Measurements from ENCODE around the gene CFLAR.
A peak's percentile ranks its signal among the peaks of the same experiment; 100 is the strongest.
"Not testable (repeated sequence)": the region's sequence is repeated elsewhere in the genome, so short reads cannot be mapped to it uniquely, and the experiment has no call there.

Gene CFLAR

DNA sequence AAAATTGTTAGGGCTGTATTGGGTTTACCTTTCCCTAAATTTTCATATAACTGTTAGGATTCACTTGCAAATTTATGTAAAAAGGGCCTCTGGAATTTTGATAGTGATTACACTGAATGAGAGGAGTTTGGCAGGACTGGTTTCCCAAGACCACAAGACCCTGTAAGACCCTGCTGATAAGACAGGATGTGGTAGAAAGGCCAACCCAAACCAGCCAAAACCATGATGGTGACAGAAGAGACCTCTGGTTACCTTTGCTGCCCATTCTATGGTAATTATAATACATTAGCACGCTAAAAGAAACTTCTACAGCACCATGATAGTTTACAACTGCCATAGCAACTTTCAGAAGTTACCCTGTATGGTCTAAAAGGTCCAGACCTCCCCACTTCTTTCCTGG is 58.7 kb downstream of the CFLAR start:
- Mint-ChIP-seq H3K27me3 (no peaks in the 10 kb centered on the region), H3K27ac (no peak overlapping the region), H3K9me3 (peaks cover 2% of the 10 kb centered on the region), H3K4me1 (peaks cover 15% of the 10 kb centered on the region), H3K4me3 (no peak overlapping the region), H3K36me3 (no peaks in the 10 kb centered on the region)
- no peak for ATAC-seq

DNA sequence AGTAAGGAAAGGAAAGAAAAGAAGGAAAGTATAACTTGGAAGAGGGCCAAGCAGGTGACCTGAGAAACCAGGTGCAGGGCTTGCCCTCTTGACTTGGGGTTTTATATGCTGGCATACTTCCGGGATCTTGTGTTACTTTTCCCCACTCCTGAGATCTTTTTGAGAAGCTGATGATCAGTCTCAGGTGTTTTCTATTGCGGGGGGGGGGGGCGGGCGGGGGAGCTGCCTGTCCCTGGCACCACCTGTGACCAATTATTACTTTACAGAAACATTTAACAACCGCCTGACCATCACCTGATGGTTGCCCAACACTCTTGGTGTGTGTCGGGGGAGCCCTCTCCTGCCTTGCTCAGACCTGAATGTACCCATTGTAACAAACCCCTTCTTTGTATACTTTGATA is 60.1 kb downstream of the CFLAR start:
- no peak for ATAC-seq
- Mint-ChIP-seq H3K27me3 (no peaks in the 10 kb centered on the region), H3K36me3 (no peaks in the 10 kb centered on the region), H3K4me1 (peaks cover 14% of the 10 kb centered on the region), H3K27ac (no peak overlapping the region), H3K9me3 (peaks cover 2% of the 10 kb centered on the region), H3K4me3 (no peak overlapping the region)

DNA sequence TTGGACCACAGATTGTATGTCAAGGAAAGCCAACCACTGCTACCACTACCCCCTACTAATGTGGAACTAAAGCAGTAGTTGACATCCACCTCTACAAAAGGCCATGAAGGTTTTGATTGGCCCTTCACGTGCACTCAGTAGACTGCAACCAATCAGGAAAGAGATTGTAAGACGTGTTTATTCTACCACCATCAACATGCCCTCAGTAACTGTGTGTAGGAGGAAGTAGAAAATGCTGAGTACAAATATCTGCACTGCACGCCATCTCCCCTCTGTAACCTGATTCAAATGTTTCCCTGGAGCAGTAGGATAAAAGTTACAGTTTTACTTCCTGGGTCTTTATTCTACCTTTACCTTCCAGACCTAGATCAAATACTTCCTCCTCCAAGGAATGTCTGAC is 64.0 kb downstream of the CFLAR start:
- H3K4me3 Mint-ChIP-seq: no peak overlapping the region
- H3K27me3 Mint-ChIP-seq: no peaks in the 10 kb centered on the region
- no peak overlapping the region for H3K27ac Mint-ChIP-seq
- H3K36me3 Mint-ChIP-seq: no peaks in the 10 kb centered on the region
- no peaks in the 10 kb centered on the region for H3K9me3 Mint-ChIP-seq
- no peak for ATAC-seq
- H3K4me1 Mint-ChIP-seq: peaks cover 35% of the 10 kb centered on the region

DNA sequence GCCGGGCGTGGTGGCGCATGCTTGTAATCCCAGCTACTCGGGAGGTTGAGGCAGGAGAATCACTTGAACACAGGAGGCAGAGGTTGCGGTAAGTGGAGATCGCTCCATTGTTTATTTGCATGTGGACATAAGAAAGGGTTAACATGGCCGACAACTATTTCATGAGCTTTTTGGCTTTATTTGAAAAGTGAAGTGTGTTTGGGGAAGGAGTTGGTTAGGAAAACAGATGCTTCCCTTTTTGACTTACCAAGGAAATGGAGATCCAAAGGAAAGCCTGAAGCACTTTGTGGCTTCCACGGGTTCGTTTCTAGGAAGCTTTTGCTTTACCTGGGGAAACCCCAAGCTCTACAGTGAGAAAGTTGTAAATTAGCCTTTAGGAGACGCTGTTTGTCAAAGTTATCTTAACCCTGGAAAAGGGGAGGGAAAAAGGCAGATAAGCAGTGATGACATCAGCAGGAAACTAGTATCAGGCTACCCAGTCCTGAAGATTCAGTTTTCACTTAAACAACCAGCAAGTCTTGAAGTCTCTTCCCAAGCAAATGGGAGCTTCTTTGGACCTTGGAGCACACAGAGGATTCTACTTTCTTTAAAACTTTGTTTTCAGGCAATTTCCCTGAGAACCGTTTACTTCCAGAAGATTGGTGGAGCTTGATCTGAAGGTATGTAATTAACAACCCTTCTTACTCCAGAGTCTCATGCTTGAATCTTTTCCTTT is 66.8 kb downstream of the CFLAR start, which contains the start of gene CASP10:
Gene CASP10, plus strand, starts transcription at position 492 of the 715 bp plus-strand sequence. CDS start 2,637 bp downstream, outside the sequence.
- peak within 1 kb of the TSS; percentile 89 for H3K27ac Mint-ChIP-seq
- peaks cover 44% of the 10 kb centered on the region for H3K4me1 Mint-ChIP-seq
- H3K36me3 Mint-ChIP-seq: peaks cover 5% of the 10 kb centered on the region
- peak within 1 kb of the TSS; percentile 91 for H3K4me3 Mint-ChIP-seq
- ATAC-seq: peak; percentile 87
- no peaks in the 10 kb centered on the region for H3K9me3 Mint-ChIP-seq
- no peaks in the 10 kb centered on the region for H3K27me3 Mint-ChIP-seq

DNA sequence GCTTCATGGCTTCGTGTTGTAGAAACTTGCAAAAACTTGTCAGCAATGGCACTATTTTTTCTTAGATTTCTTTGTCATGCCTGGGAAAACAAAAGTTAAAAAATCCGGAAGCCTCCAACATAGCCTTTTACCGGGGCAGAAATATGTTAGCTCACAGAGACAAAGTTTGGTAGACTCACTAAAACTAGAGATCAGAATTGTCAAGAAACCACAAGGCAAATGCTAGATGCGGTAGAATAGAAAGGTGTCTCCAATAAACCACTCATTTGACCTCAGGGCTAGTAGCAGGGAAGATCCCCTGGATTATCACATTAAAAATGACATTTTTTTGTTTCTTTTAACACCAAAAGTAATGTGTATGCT is 67.4 kb downstream of the CFLAR start:
- H3K27ac Mint-ChIP-seq: peak overlapping the region; percentile 89
- peaks cover 46% of the 10 kb centered on the region for H3K4me1 Mint-ChIP-seq
- ATAC-seq: no peak
- peak overlapping the region; percentile 91 for H3K4me3 Mint-ChIP-seq
- no peaks in the 10 kb centered on the region for H3K9me3 Mint-ChIP-seq
- H3K36me3 Mint-ChIP-seq: peaks cover 10% of the 10 kb centered on the region
- H3K27me3 Mint-ChIP-seq: no peaks in the 10 kb centered on the region

DNA sequence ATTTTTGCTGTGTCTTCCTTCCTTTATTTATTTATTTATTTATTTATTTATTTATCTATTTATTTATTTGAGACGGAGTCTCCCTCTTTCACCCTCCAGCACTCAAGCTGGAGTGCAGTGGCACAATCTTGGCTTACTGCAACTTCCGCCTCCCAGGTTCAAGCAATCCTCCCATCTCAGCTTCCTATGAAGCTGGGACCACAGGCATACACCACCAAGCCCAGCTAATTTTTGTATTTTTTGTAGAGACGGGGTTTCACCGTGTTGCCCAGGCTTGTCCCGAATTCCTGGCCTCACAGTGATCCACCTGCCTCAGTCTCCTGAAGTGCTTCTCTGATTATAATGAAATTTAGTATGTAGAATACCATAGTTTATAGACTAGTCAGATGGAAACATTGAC is 67.9 kb downstream of the CFLAR start:
- H3K27me3 Mint-ChIP-seq, H3K9me3 Mint-ChIP-seq, ATAC-seq: not testable (repeated sequence)
- H3K4me1 Mint-ChIP-seq: peaks cover 50% of the 10 kb centered on the region
- H3K4me3 Mint-ChIP-seq: peak overlapping the region; percentile 91
- H3K36me3 Mint-ChIP-seq: peaks cover 14% of the 10 kb centered on the region
- H3K27ac Mint-ChIP-seq: peak overlapping the region; percentile 89

DNA sequence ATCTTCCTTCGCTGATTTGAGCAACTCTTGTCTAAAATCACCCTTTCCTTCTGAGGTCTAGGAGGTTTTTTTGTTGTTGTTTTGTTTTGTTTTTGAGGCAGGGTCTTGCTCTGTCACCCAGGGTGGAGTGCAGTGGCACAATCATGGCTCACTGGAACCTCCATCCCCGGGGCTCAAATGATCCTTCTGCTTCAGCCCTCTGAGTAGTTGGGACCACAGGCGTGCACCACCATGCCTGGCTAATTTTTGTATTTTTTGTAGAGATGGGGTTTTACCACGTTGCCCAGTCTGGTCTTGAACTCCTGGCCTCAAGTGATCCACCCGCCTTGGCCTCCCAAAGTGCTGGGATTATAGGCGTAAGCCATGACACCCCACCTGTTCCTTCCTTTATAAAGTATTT is 68.3 kb downstream of the CFLAR start:
- Mint-ChIP-seq H3K36me3 (peaks cover 14% of the 10 kb centered on the region), H3K4me1 (peaks cover 50% of the 10 kb centered on the region)

DNA sequence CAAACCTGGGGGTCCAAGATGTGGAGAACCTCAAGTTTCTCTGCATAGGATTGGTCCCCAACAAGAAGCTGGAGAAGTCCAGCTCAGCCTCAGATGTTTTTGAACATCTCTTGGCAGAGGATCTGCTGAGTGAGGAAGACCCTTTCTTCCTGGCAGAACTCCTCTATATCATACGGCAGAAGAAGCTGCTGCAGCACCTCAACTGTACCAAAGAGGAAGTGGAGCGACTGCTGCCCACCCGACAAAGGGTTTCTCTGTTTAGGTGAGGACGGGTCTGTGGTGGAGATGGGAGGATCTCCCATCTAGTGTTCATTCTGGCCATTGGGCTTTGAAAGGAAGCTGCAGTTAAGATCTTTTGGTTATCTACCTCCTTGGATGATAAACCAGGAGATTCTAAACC is 69.9 kb downstream of the CFLAR start:
- Mint-ChIP-seq H3K4me1 (peaks cover 50% of the 10 kb centered on the region), H3K9me3 (no peaks in the 10 kb centered on the region)
- no peak for ATAC-seq

More for the DNA sequence above, 68.3 kb downstream of the CFLAR start:
- not testable (repeated sequence) for H3K27me3 Mint-ChIP-seq, ATAC-seq, H3K9me3 Mint-ChIP-seq
- Mint-ChIP-seq H3K4me3 (peak overlapping the region; percentile 91), H3K27ac (peak overlapping the region; percentile 89)

DNA sequence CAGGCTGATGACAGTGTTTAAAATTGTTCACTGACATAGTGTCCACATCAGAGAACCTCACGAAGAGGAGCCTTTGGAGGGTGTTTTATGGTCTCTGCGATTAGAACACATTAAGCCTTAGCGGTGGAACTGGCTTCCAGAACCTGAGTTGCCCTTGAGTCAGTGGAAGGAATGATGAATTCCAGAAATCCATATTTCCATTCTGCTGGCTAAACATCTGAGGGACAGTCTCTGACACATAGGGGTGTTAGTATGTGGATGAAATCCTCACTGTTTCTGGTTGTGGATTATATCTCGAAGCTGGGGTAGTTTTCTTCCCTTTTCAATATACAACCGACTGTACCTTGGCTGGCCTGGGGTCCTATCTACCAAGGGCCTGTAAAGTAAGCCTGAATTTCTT is 71.0 kb downstream of the CFLAR start:
- no peaks in the 10 kb centered on the region for H3K9me3 Mint-ChIP-seq
- no peak overlapping the region for H3K27ac Mint-ChIP-seq
- no peak for ATAC-seq
- H3K27me3 Mint-ChIP-seq: no peaks in the 10 kb centered on the region
- peaks cover 62% of the 10 kb centered on the region for H3K4me1 Mint-ChIP-seq
- H3K36me3 Mint-ChIP-seq: peaks cover 19% of the 10 kb centered on the region
- no peak overlapping the region for H3K4me3 Mint-ChIP-seq

More for the DNA sequence above, 69.9 kb downstream of the CFLAR start:
- Mint-ChIP-seq H3K4me3 (no peak overlapping the region), H3K27ac (peak overlapping the region; percentile 62), H3K36me3 (peaks cover 19% of the 10 kb centered on the region), H3K27me3 (no peaks in the 10 kb centered on the region)

DNA sequence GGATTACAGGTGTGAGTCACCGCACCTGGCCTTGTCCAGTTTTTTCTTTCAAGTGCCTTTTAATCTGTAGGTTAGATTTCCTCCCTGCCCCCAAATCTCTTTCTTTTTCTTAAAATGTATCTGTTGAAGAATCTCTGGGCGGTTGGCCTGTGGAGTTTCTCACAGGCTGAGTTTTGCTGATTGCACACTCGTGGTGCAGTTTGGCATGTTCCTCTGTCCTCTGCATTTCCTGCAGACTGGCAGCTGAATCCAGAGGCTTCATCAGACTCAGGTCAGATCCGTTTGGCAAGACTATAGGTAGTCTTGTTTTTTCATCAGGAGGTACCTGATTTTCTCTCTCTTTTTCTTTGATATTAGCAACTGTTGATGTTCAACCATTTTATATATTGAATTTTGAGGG is 72.5 kb downstream of the CFLAR start:
- no peak for ATAC-seq
- Mint-ChIP-seq H3K4me1 (peaks cover 54% of the 10 kb centered on the region), H3K27me3 (no peaks in the 10 kb centered on the region), H3K36me3 (peaks cover 22% of the 10 kb centered on the region), H3K27ac (no peak overlapping the region), H3K4me3 (no peak overlapping the region), H3K9me3 (no peaks in the 10 kb centered on the region)

DNA sequence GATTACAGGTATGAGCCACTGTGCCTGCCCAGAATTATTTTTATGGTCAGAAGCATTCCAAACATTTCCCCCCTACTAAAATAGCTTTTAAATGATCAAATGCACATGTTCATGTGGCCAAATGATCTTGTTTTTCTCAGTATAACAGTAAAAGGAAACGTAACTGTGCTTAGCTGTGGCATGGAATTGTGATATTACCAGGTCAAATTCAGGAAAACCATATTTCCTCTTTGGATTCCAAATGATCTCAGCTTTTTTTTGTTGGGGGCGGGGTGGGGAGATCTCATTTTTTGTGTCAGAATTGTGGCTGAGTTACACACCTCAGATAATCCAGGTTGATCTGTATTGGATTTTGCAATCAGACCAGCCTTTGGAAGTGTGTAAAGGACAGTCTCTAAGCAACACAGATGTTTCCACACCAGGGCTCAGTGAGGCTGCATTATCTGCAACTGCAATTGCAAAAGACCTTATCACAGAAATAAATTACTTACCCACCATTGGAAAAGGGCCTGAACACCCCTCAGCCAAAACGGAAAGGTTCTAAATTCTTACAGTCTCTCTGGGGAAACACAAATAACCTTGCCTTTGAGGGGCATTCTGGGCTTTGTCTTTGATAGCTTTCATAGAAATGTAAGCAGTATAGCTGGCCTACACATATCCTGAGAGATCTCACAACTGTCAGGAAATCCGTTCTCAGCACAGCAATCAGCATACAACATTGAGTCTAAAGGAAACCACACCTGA is 75.3 kb downstream of the CFLAR start:
- no peak for ATAC-seq
- Mint-ChIP-seq H3K27me3 (no peaks in the 10 kb centered on the region), H3K4me1 (peaks cover 45% of the 10 kb centered on the region), H3K27ac (no peak overlapping the region), H3K4me3 (no peak overlapping the region), H3K9me3 (no peaks in the 10 kb centered on the region), H3K36me3 (peaks cover 39% of the 10 kb centered on the region)

DNA sequence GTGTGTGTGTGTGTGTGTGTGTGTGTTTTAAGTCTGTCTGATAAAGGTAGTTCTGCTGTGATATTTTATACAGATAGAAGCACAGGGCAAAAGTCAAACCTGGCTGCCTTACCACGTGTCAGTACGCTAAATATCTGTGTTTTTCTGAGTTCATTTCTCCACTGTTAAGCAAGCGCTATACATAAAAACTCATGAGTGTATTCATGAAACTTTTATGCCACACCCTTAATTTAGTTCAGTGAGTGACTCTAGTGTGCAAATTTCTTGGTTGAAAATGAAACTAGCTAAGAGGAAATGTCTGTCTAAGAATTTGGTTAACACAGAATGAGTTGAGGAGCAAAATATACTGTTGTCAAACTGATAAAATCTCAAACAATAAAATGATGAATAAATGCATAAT is 78.1 kb downstream of the CFLAR start:
- H3K4me1 Mint-ChIP-seq: peaks cover 43% of the 10 kb centered on the region
- H3K27me3 Mint-ChIP-seq: no peaks in the 10 kb centered on the region
- no peak overlapping the region for H3K27ac Mint-ChIP-seq
- no peaks in the 10 kb centered on the region for H3K9me3 Mint-ChIP-seq
- peak; percentile 91 for ATAC-seq
- peaks cover 42% of the 10 kb centered on the region for H3K36me3 Mint-ChIP-seq
- H3K4me3 Mint-ChIP-seq: no peak overlapping the region

DNA sequence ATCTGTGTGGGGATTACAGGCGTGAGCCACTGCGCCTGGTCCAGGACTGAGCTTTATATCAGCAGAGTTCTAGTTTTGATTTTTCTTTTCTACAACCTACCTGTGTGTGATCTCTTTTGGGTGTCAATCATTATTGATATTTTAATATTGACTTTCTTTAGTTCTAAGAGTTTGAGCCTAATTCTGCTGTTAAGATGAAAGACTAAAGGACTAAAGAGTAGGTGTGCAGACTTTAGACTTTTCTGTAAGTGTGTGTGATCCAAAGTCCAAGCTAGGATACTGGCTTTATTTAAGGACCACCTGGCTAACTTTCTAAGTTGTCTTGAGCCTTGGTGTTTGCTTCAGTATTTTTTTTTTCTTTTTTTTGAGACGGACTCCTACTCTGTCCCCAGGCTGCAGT is 79.4 kb downstream of the CFLAR start:
- ATAC-seq: no peak
- Mint-ChIP-seq H3K36me3 (peaks cover 45% of the 10 kb centered on the region), H3K27me3 (no peaks in the 10 kb centered on the region), H3K4me1 (peaks cover 43% of the 10 kb centered on the region), H3K27ac (peak overlapping the region; percentile 40), H3K9me3 (no peaks in the 10 kb centered on the region), H3K4me3 (no peak overlapping the region)

DNA sequence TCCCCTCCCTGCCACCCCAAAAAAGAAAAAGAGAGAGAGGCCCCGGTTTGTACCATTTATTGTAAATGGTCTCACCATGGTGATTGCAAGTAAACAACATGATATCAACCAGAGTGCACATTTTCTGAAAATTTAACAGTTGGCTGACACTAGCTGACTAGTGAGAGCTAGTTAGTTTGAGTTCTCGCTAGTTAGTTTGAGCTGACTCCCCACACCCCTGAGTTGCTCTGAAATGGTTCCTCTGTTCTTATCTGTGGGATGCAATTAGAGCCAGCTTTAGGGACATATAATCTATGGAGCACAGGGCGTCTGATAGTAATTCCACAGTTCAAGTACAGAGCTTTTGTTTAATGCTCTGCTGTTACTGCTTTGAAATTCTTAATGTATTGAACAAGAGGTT is 80.0 kb downstream of the CFLAR start:
- H3K27me3 Mint-ChIP-seq: no peaks in the 10 kb centered on the region
- no peak for ATAC-seq
- peaks cover 41% of the 10 kb centered on the region for H3K4me1 Mint-ChIP-seq
- no peaks in the 10 kb centered on the region for H3K9me3 Mint-ChIP-seq
- H3K36me3 Mint-ChIP-seq: peaks cover 46% of the 10 kb centered on the region
- H3K4me3 Mint-ChIP-seq: no peak overlapping the region
- no peak overlapping the region for H3K27ac Mint-ChIP-seq

DNA sequence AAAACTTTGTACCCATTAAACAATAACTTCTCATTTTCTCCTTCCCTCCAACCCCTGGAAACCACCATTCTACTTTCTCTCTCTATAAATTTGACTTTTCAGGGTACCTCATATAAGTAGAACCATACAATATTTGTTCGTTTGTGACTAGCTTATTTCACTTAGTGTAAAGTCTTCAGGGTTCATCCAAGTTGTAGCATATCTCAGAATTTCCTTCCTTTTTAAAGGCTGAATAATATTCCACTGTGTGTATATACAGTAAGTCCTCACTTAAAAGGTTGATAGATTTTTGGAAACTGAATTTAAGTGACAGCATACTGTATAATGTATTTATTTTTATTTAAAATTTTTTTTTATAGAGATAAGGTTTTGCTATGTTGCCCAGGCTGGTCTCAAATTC is 80.8 kb downstream of the CFLAR start:
- no peaks in the 10 kb centered on the region for H3K9me3 Mint-ChIP-seq
- peaks cover 33% of the 10 kb centered on the region for H3K4me1 Mint-ChIP-seq
- H3K27ac Mint-ChIP-seq: no peak overlapping the region
- no peak for ATAC-seq
- no peaks in the 10 kb centered on the region for H3K27me3 Mint-ChIP-seq
- H3K4me3 Mint-ChIP-seq: no peak overlapping the region
- H3K36me3 Mint-ChIP-seq: peaks cover 51% of the 10 kb centered on the region

DNA sequence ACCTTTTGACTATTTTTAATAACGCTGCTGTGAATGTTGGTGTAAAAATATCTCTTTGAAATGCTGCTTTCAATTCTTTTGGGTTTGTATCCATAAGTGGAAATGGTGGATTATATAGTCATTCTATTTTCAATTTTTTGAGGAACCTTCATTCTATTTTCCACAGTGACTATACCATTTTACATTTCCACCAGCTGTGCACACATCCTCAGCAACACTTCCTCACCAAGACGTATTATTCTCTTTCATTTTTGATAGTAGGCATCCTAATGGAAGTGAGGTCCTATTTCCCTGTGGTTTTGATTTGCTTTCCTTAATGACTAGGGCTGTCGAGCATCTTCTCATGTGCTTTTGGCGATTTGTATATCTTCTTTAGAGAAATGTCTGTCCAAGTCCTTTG is 81.8 kb downstream of the CFLAR start:
- H3K36me3 Mint-ChIP-seq: peaks cover 51% of the 10 kb centered on the region
- no peak for ATAC-seq
- H3K4me3 Mint-ChIP-seq: no peak overlapping the region
- no peaks in the 10 kb centered on the region for H3K9me3 Mint-ChIP-seq
- H3K27ac Mint-ChIP-seq: no peak overlapping the region
- no peaks in the 10 kb centered on the region for H3K27me3 Mint-ChIP-seq
- H3K4me1 Mint-ChIP-seq: peaks cover 29% of the 10 kb centered on the region
